Omental fat pad (tissue), 4 donors: ENCODE data around the gene OR52E4. TPM values are rescaled to one million over a fixed set of nuclear protein-coding genes. Genes with fewer than 3 reads are reported as not detected.

Source experiments
- ATAC-seq: fragments of 150-250 bp; one replicate; pipeline ENCODE4 v1.9.1; 2016; ENCODE audit warnings: mild to moderate bottlenecking, moderate library complexity; ENCODE audit not compliant: low FRiP score
- DNase-seq: peaks from one replicate; pipeline ENCODE4 v3.0.0-alpha.2; 2019; ENCODE audit warnings: low spot score
- total RNA-seq, 4 donors: library from RNA; depleted of rRNA; stranded (reverse); fragments of >200 nt; gene quantifications; one replicate each; pipeline ENCODE4 v1.1.0, GENCODE V29; 2016
- TF ChIP-seq, protein P1 (sequence below), 3 donors: fragments of 450-650 bp; IDR thresholded peaks; one replicate each; pipeline ENCODE4 v1.5.1; 2016 to 2017; ENCODE audit warnings: antibody characterized with exemption in 3 of 3, mild to moderate bottlenecking in 3 of 3, moderate library complexity in 2 of 3

Gene OR52E4
- total RNA-seq, 4 donors from 2014 or later: not detected

DNA sequence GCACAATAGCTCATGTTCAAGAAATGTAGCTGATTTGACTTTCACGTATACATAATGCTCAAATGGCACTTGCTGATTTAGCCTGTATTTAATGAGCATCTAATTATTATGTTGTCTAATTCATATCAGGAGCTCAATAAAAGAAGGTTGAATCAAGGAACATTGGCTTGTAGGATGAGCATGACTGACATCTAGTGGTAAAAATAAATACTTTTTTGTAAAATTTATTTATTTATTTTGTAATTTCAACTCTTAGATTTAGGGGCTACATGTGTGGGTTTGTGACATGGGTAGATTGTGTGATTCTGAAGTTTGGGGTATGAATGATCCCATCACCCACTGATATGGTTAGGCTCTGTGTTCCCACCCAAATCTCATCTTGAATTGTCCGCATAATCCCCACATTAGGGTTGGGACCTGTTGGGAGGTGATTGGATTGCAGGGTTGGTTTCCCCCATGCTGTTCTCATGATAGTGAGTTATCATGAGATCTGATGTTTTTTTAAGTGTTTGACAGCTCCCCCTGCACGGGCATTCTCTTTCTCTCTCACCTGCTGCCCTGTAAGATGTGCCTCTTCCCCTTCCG is 10.9 kb downstream of the OR52E4 start:
- no peak for ATAC-seq
- DNase-seq: no peak
- TF ChIP-seq, protein P1, sequence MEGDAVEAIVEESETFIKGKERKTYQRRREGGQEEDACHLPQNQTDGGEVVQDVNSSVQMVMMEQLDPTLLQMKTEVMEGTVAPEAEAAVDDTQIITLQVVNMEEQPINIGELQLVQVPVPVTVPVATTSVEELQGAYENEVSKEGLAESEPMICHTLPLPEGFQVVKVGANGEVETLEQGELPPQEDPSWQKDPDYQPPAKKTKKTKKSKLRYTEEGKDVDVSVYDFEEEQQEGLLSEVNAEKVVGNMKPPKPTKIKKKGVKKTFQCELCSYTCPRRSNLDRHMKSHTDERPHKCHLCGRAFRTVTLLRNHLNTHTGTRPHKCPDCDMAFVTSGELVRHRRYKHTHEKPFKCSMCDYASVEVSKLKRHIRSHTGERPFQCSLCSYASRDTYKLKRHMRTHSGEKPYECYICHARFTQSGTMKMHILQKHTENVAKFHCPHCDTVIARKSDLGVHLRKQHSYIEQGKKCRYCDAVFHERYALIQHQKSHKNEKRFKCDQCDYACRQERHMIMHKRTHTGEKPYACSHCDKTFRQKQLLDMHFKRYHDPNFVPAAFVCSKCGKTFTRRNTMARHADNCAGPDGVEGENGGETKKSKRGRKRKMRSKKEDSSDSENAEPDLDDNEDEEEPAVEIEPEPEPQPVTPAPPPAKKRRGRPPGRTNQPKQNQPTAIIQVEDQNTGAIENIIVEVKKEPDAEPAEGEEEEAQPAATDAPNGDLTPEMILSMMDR (IDR thresholded peaks at IDR 0.05): no peak

DNA sequence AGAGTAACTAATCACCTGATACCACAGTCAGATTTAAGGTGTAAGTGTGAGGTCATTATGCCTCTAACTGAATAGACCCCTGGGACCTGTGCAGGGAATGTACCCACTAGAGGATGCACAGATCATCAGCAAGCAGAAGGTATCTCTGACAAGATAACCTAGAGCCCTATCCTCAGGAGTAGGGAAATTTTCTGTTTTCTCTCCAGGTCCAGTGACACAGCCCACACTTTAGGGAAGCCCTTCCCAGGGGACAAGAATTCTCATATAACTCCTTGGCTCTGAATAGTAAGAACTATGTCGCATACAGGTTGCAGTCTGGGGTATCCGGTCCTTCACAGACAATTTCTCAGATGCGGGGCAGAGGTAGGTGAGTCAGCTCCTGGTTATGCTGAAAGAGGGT is 12.5 kb downstream of the OR52E4 start, which contains the start of gene OR52E5:
Gene OR52E5, plus strand, starts transcription at position 301 of the 400 bp plus-strand sequence. CDS start 7,569 bp downstream, outside the sequence.
- ATAC-seq: no peak
- DNase-seq: no peak
- TF ChIP-seq, protein P1 (IDR thresholded peaks at IDR 0.05): no peak

DNA sequence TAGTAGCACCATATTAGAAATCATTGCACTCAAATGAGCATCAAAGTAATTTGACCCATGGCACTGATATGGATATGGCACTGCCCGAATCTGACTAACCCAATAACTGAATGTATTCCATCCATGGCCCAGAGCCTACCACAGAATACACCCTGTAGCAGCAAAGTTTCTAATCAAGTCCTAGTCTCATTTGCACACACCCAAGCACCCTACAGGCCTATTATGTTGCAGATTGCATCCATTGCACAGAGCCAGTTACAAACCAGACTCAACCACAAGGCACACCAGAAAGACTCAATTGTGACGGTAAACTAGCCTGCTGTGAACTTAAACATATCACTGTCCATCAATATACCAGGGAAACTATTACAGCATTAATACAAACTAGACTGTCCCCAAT is 19.1 kb downstream of the OR52E4 start:
- TF ChIP-seq, protein P1 (IDR thresholded peaks at IDR 0.05): no peak
- DNase-seq (no peak), ATAC-seq (no peak)

DNA sequence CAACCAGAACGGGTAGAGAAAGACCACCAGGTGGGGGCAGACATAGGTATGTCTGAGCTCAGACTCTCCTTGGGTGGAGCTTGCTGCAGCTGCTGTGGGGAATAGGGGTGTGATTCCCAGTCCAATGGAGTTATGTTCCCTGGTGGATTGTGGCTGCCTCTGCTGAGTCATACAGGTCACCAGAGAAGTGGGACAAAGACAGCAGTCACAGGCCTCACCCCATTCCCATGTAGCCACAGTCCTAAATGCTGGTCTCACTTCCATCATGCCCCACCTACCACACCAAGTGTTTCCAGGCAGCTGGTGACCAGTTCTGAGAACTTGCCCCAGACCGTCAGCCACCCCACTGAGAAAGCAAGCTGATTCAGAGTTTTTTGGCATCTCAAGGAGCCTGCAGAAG is 30.1 kb downstream of the OR52E4 start:
- ATAC-seq (no peak), DNase-seq (no peak)
- TF ChIP-seq, protein P1 (IDR thresholded peaks at IDR 0.05): no peak

DNA sequence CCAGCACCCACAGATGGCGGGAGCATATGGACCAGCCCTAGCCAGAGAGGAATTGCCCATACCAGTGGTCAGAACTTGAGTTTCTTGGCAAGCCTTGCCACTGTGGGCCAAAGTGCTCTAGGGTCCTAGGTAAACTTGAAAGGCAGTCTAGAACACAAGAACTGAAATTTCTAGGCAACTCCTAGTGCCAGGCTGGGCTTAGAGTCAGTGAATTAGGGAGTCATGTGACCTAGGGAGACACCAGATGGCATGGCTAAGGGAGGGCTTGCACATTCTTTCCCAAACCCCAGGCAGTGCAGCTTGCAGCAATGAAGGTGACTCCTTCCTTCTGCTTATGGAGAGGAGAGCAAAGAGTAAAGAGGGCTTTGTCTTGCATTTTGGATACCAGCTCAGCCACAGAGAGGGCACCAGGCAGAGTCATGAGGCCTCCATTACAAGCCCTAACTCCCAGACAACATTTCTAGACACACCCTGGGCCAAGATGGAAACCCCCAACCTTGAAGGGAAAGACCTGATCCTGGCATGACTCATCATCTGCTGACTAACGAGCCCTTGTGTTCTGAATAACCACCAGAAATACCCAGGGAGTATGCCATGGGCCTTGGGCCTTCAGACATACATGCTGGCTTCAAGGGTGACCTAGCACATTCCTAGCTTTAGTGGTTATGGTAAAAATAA is 42.5 kb downstream of the OR52E4 start:
- ATAC-seq (no peak), DNase-seq (no peak)
- TF ChIP-seq, protein P1 (IDR thresholded peaks at IDR 0.05): no peak

DNA sequence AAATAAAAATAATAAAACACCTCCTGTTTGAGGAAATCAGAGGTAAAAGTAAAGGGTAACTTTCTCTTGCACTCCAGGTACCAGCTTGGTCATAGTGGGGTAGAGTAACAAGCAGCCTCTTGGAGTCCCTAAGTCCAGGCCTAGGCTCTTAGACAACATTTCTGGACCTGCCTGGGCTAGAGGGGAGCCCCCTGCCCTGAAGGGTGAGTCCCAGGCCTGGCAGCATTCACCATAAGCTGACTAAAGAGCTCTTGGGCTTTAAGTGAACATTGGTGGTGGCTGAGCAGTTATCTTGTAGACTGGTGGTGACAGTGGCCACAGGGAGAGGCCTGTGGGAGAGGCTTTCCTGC is 43.0 kb downstream of the OR52E4 start:
- ATAC-seq (no peak), DNase-seq (no peak)
- TF ChIP-seq, protein P1 (IDR thresholded peaks at IDR 0.05): no peak

DNA sequence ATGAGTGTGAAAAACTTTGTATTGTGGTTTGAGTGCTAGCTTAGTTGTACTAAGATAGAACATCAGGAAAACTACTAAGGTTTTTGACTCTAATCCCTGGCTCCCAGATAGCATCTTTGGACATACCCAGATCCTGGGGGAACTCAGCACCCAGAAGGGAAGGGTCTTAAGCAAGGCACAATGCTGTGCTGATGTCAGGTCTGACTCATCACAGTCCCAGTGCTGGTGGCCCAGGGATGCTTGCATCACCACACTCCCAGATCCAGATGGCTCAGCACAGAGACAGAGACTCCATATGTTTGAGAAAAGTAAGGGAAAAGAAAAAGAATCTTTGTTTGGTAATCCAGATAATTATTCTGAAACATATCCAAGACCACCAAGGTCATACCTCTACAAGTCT is 43.4 kb downstream of the OR52E4 start:
- TF ChIP-seq, protein P1 (IDR thresholded peaks at IDR 0.05): no peak
- DNase-seq (no peak), ATAC-seq (no peak)
